ENCODE results near the gene CD69.

Gene CD69

DNA sequence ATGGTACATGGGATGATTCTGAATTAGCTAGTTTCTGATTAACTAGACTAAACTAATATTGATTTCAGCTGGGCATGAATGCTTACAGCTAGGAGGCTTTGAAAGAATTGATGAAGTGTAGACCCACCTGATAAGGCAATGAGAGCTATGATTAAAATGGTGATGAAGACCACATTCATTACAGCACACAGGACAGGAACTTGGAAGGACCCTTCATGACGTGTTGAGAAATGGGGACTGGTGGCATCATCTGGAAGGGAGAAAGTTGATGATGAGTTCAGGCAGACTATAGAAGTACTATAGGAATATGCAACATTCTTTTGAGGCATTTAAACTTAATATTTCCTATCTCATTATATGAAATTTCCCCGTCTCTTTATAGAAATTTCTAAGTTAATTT is 4.5 kb downstream of the CD69 start:
- Histone ChIP-seq H2BK5ac (ENCODE audit: low read depth, low read length, poor library complexity, severe bottlenecking) (no peak overlapping the region), H3K4me1 (ENCODE audit: control insufficient read depth, insufficient read depth, low read depth, low read length) (no peaks in the 10 kb centered on the region), H2AK5ac (ENCODE audit: low read length, severe bottlenecking) (no peak overlapping the region), H2AFZ (ENCODE audit: low read depth, low read length) (no peak overlapping the region), H2BK120ac (ENCODE audit: low read depth, low read length) (no peak overlapping the region), H4K91ac (ENCODE audit: low read length) (no peak overlapping the region), H3K9me3 (ENCODE audit: control insufficient read depth, low read length) (no peaks in the 10 kb centered on the region), H3K23ac (ENCODE audit: low read length in 2 of 2) (no peak overlapping the region), H3K27me3 (ENCODE audit: control insufficient read depth in 1 of 2, insufficient read depth in 1 of 2, low read length in 2 of 2) (no peaks in the 10 kb centered on the region), H3K79me1 (replicated peaks; ENCODE audit: low read length, poor library complexity, severe bottlenecking) (no peaks in the 10 kb centered on the region), H2BK15ac (ENCODE audit: low read depth, poor library complexity, severe bottlenecking) (no peak overlapping the region), H3K4me2 (ENCODE audit: low read length, poor library complexity, severe bottlenecking) (no peak overlapping the region), H3K27ac (ENCODE audit: low read length, poor library complexity, severe bottlenecking) (no peak overlapping the region), H3K4me3 (ENCODE audit: insufficient read depth in 1 of 2, low read depth in 1 of 2, low read length in 2 of 2) (no peak overlapping the region), H3K9ac (ENCODE audit: low read length) (no peak overlapping the region), H3K14ac (ENCODE audit: low read length in 2 of 2) (no peak overlapping the region), H4K8ac (ENCODE audit: low read length) (no peak overlapping the region), H3K18ac (ENCODE audit: low read depth in 1 of 2, low read length in 2 of 2) (no peak overlapping the region), H3K36me3 (ENCODE audit: control insufficient read depth in 1 of 2, insufficient read depth in 2 of 2, low read depth in 1 of 2, low read length in 2 of 2) (no peaks in the 10 kb centered on the region), H3K4ac (ENCODE audit: low read depth in 1 of 2, low read length in 2 of 2) (no peak overlapping the region), H2BK12ac (ENCODE audit: low read length in 2 of 2) (no peak overlapping the region)
- 83% methylated on average over 1 of the region's 2 CpGs for WGBS
- no peak for DNase-seq

GRCh38 chr12:9755567-9755966 is 5.1 kb downstream of the CD69 start:
- Histone ChIP-seq H3K4ac (ENCODE audit: low read depth in 1 of 2, low read length in 2 of 2) (no peak overlapping the region), H3K27me3 (ENCODE audit: control insufficient read depth in 1 of 2, insufficient read depth in 1 of 2, low read length in 2 of 2) (no peaks in the 10 kb centered on the region), H4K91ac (ENCODE audit: low read length) (no peak overlapping the region), H4K8ac (ENCODE audit: low read length) (no peak overlapping the region), H2AFZ (ENCODE audit: low read depth, low read length) (no peak overlapping the region), H3K4me2 (ENCODE audit: low read length, poor library complexity, severe bottlenecking) (no peak overlapping the region), H3K14ac (ENCODE audit: low read length in 2 of 2) (no peak overlapping the region), H3K18ac (ENCODE audit: low read depth in 1 of 2, low read length in 2 of 2) (no peak overlapping the region), H3K9ac (ENCODE audit: low read length) (no peak overlapping the region), H2BK5ac (ENCODE audit: low read depth, low read length, poor library complexity, severe bottlenecking) (no peak overlapping the region), H3K36me3 (ENCODE audit: control insufficient read depth in 1 of 2, insufficient read depth in 2 of 2, low read depth in 1 of 2, low read length in 2 of 2) (no peaks in the 10 kb centered on the region), H2AK5ac (ENCODE audit: low read length, severe bottlenecking) (no peak overlapping the region), H3K9me3 (ENCODE audit: control insufficient read depth, low read length) (no peaks in the 10 kb centered on the region), H3K4me3 (ENCODE audit: insufficient read depth in 1 of 2, low read depth in 1 of 2, low read length in 2 of 2) (no peak overlapping the region), H3K4me1 (ENCODE audit: control insufficient read depth, insufficient read depth, low read depth, low read length) (no peaks in the 10 kb centered on the region), H3K23ac (ENCODE audit: low read length in 2 of 2) (no peak overlapping the region), H2BK120ac (ENCODE audit: low read depth, low read length) (no peak overlapping the region), H2BK12ac (ENCODE audit: low read length in 2 of 2) (no peak overlapping the region), H3K79me1 (replicated peaks; ENCODE audit: low read length, poor library complexity, severe bottlenecking) (no peaks in the 10 kb centered on the region), H3K27ac (ENCODE audit: low read length, poor library complexity, severe bottlenecking) (no peak overlapping the region), H2BK15ac (ENCODE audit: low read depth, poor library complexity, severe bottlenecking) (no peak overlapping the region)
- WGBS: 100% methylated on average over 1 of the region's 2 CpGs
- no peak for DNase-seq

GRCh38 chr12:9755035-9755434 is 5.7 kb downstream of the CD69 start:
- no peaks in the 10 kb centered on the region for H3K79me1 ChIP-seq (replicated peaks; ENCODE audit: low read length, poor library complexity, severe bottlenecking)
- H3K4me2 ChIP-seq (ENCODE audit: low read length, poor library complexity, severe bottlenecking): no peak overlapping the region
- H3K23ac ChIP-seq (ENCODE audit: low read length in 2 of 2): no peak overlapping the region
- no peak overlapping the region for H2BK120ac ChIP-seq (ENCODE audit: low read depth, low read length)
- no peak overlapping the region for H3K4me3 ChIP-seq (ENCODE audit: insufficient read depth in 1 of 2, low read depth in 1 of 2, low read length in 2 of 2)
- H3K18ac ChIP-seq (ENCODE audit: low read depth in 1 of 2, low read length in 2 of 2): no peak overlapping the region
- H2BK15ac ChIP-seq (ENCODE audit: low read depth, poor library complexity, severe bottlenecking): no peak overlapping the region
- no peaks in the 10 kb centered on the region for H3K9me3 ChIP-seq (ENCODE audit: control insufficient read depth, low read length)
- H2BK5ac ChIP-seq (ENCODE audit: low read depth, low read length, poor library complexity, severe bottlenecking): no peak overlapping the region
- no peak overlapping the region for H3K14ac ChIP-seq (ENCODE audit: low read length in 2 of 2)
- H3K36me3 ChIP-seq (ENCODE audit: control insufficient read depth in 1 of 2, insufficient read depth in 2 of 2, low read depth in 1 of 2, low read length in 2 of 2): no peaks in the 10 kb centered on the region
- H3K4ac ChIP-seq (ENCODE audit: low read depth in 1 of 2, low read length in 2 of 2): no peak overlapping the region
- H3K9ac ChIP-seq (ENCODE audit: low read length): no peak overlapping the region
- H2BK12ac ChIP-seq (ENCODE audit: low read length in 2 of 2): no peak overlapping the region
- H3K27ac ChIP-seq (ENCODE audit: low read length, poor library complexity, severe bottlenecking): no peak overlapping the region
- H3K27me3 ChIP-seq (ENCODE audit: control insufficient read depth in 1 of 2, insufficient read depth in 1 of 2, low read length in 2 of 2): no peaks in the 10 kb centered on the region
- no peak overlapping the region for H2AK5ac ChIP-seq (ENCODE audit: low read length, severe bottlenecking)
- H4K91ac ChIP-seq (ENCODE audit: low read length): no peak overlapping the region
- H4K8ac ChIP-seq (ENCODE audit: low read length): no peak overlapping the region
- no peak overlapping the region for H2AFZ ChIP-seq (ENCODE audit: low read depth, low read length)
- no peak for DNase-seq
- no peaks in the 10 kb centered on the region for H3K4me1 ChIP-seq (ENCODE audit: control insufficient read depth, insufficient read depth, low read depth, low read length)

- Histone ChIP-seq H3K4me2 (ENCODE audit: low read length, poor library complexity, severe bottlenecking) (no peak overlapping the region), H4K8ac (ENCODE audit: low read length) (no peak overlapping the region), H3K23ac (ENCODE audit: low read length in 2 of 2) (no peak overlapping the region), H3K18ac (ENCODE audit: low read depth in 1 of 2, low read length in 2 of 2) (no peak overlapping the region), H3K14ac (ENCODE audit: low read length in 2 of 2) (no peak overlapping the region), H3K36me3 (ENCODE audit: control insufficient read depth in 1 of 2, insufficient read depth in 2 of 2, low read depth in 1 of 2, low read length in 2 of 2) (no peaks in the 10 kb centered on the region), H2AK5ac (ENCODE audit: low read length, severe bottlenecking) (no peak overlapping the region), H3K9me3 (ENCODE audit: control insufficient read depth, low read length) (no peaks in the 10 kb centered on the region), H2BK120ac (ENCODE audit: low read depth, low read length) (no peak overlapping the region), H2BK12ac (ENCODE audit: low read length in 2 of 2) (no peak overlapping the region), H3K4me1 (ENCODE audit: control insufficient read depth, insufficient read depth, low read depth, low read length) (no peaks in the 10 kb centered on the region), H3K9ac (ENCODE audit: low read length) (no peak overlapping the region), H3K27me3 (ENCODE audit: control insufficient read depth in 1 of 2, insufficient read depth in 1 of 2, low read length in 2 of 2) (no peaks in the 10 kb centered on the region), H3K79me1 (replicated peaks; ENCODE audit: low read length, poor library complexity, severe bottlenecking) (no peaks in the 10 kb centered on the region), H3K4ac (ENCODE audit: low read depth in 1 of 2, low read length in 2 of 2) (no peak overlapping the region), H4K91ac (ENCODE audit: low read length) (no peak overlapping the region), H3K4me3 (ENCODE audit: insufficient read depth in 1 of 2, low read depth in 1 of 2, low read length in 2 of 2) (no peak overlapping the region), H2AFZ (ENCODE audit: low read depth, low read length) (no peak overlapping the region), H2BK5ac (ENCODE audit: low read depth, low read length, poor library complexity, severe bottlenecking) (no peak overlapping the region), H3K27ac (ENCODE audit: low read length, poor library complexity, severe bottlenecking) (no peak overlapping the region), H2BK15ac (ENCODE audit: low read depth, poor library complexity, severe bottlenecking) (no peak overlapping the region)
- DNase-seq: no peak
- 100% methylated on average over 1 of the region's 3 CpGs for WGBS
Observed at GRCh38 chr12:9754099-9754927, 6.4 kb downstream of the CD69 start.

Measured in mesenchymal stem cell (in vitro differentiated cells and primary cell).